ENCODE results near the gene CFAP97.
A peak's percentile ranks its signal among the peaks of the same experiment; 100 is the strongest.
"Not testable (repeated sequence)": the region's sequence is repeated elsewhere in the genome, so short reads cannot be mapped to it uniquely, and the experiment has no call there.

Gene CFAP97

DNA sequence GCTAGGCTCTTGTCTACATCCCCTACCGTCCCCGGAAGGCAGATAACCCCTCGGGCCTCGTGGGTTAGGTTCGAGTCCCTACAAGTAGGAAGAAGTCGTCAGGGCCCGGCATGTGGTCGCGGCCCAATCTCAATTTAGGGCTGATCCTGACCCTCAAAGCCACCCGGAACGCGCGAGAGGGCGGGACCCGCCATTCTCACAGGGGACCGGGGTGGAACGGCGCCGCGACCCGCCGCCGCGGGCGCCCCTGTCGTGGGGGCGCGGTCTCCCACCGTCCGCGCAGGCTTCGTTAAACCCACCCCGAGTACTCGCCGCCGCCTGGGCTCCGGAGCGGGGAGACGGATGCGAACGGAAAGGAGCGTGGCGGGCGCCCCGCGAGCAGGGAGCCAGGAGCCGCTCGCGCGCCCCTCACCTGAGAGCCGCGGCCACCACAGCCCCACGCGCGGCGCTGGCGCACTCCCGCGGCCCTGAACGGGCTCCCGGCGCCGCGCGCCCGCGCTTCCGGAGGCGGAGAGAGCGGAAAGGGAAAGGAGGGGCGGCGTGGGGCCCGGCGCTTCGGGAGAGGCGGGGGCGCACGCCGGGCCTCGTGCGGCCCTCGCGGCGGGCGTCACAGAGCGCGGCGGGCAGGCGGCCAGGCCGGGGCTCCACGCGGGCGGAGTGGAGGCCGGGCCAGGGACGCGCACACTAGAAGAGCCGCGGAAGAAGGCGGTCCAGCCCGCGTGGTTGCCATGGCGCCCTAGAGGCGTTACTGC is at the start of gene CFAP97:
CFAP97 (minus strand) TSS at position 515 of the 752 bp plus-strand sequence. CDS start 12,804 bp downstream, outside the sequence.
- H3K4me1 ChIP-seq (ENCODE audit: control insufficient read depth, insufficient read depth, low read length) = peaks cover 23% of the 10 kb centered on the region

DNA sequence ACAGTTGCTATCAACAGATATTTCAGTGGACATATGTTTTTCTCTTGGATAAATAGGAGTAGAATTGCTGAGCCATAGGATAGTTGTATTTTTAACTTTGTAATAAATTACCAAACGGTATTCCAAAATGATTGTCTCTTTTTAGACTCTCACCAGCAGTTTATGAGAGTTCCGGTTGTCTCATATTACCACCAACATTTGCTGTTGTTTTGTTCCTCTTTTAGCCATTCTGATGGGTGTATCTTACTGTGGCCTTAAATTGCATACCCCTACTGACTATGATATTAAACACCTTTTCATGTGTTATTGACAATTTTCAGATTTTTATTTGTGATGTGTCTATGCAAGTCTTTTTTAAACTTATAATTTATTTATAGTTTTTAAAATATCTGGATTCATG is 45.3 kb upstream of the CFAP97 start:
- H3K9ac ChIP-seq (ENCODE audit: low read length) = no peak overlapping the region

More for the DNA sequence above, at the start of gene CFAP97:
- H3K4me3 ChIP-seq (ENCODE audit: low read depth, low read length) = peak within 1 kb of the TSS; percentile 70
- H3K36me3 ChIP-seq (ENCODE audit: control insufficient read depth, insufficient read depth, low read length) = no peaks in the 10 kb centered on the region; the same call in 1 of the 2 replicates
- H3K9ac ChIP-seq (ENCODE audit: low read length) = peak within 1 kb of the TSS; percentile 68
- peak within 1 kb of the TSS; percentile 73; the same call in 1 of the 2 replicates for H3K27ac ChIP-seq (ENCODE audit: low read depth, low read length)
- no peaks in the 10 kb centered on the region for H3K9me3 ChIP-seq (ENCODE audit: control insufficient read depth, insufficient read depth, low read depth, low read length)
- peaks cover 5% of the 10 kb centered on the region for H3K27me3 ChIP-seq (ENCODE audit: control insufficient read depth, insufficient read depth, low read length)

DNA sequence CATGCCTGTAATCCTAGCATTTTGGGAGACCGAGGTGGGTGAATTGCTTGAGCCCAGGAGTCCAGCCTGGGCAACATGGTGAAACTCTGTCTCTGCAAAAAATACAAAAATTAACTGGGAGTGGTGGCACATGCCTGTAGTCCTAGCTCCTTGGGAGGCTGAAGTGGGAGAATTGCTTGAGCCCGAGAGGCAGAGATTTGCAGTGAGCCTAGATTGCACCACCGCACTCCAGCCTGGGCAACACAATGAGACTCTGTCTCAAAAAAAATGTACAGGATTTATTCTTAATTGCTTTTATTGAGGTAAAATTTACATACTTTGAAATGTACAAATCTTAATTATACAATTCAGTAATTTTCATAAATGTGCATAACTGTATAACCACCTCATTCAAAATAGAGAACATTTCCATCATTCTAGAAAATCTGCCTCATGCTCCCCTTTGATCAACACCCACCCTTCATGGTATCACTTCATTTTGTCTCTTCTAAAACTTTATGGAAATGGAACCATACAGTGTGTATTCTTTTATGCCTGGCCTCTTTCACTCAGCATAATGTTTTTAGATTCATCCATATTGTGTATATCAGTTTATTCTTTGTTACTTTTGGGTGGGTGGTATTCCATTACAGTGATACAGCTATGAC is 44.7 kb upstream of the CFAP97 start:
- Histone ChIP-seq H3K27ac (ENCODE audit: low read depth, low read length) (no peak overlapping the region), H3K9me3 (ENCODE audit: control insufficient read depth, insufficient read depth, low read depth, low read length) (no peaks in the 10 kb centered on the region), H3K36me3 (ENCODE audit: control insufficient read depth, insufficient read depth, low read length) (0 out of 2 replicates have a peak, but pooled peaks cover 3% of the 10 kb centered on the region), H3K4me3 (ENCODE audit: low read depth, low read length) (no peak overlapping the region), H3K27me3 (ENCODE audit: control insufficient read depth, insufficient read depth, low read length) (no peaks in the 10 kb centered on the region), H3K4me1 (ENCODE audit: control insufficient read depth, insufficient read depth, low read length) (no peaks in the 10 kb centered on the region), H3K9ac (ENCODE audit: low read length) (no peak overlapping the region)

More for the DNA sequence above, 45.3 kb upstream of the CFAP97 start:
- Histone ChIP-seq H3K4me1 (ENCODE audit: control insufficient read depth, insufficient read depth, low read length) (peaks cover 2% of the 10 kb centered on the region; the same call in 1 of the 2 replicates), H3K27me3 (ENCODE audit: control insufficient read depth, insufficient read depth, low read length) (no peaks in the 10 kb centered on the region), H3K36me3 (ENCODE audit: control insufficient read depth, insufficient read depth, low read length) (0 out of 2 replicates have a peak, but pooled peaks cover 3% of the 10 kb centered on the region), H3K27ac (ENCODE audit: low read depth, low read length) (no peak overlapping the region), H3K9me3 (ENCODE audit: control insufficient read depth, insufficient read depth, low read depth, low read length) (no peaks in the 10 kb centered on the region), H3K4me3 (ENCODE audit: low read depth, low read length) (no peak overlapping the region)

DNA sequence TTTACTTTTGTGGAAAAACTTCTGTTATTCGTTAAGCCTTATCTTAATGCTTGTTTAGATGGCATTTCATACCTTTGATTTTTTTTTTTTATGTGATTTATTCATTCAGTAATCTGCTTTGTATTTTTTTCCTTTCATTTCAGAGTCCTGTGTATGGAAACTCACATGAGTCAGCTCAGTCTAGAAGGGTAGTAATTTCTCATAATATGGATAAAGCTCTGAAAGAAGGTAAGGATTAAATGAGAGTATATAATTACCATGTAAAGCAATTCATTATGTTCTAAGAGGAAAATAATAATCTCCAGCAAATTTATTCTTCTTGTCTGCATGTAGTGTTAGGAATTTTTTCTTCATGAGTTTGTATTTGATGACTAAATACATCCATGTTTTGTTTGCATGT is 43.4 kb upstream of the CFAP97 start:
- H3K27ac ChIP-seq (ENCODE audit: low read depth, low read length) = peak overlapping the region; percentile 57; the same call in 1 of the 2 replicates
- H3K4me3 ChIP-seq (ENCODE audit: low read depth, low read length) = no peak overlapping the region
- H3K27me3 ChIP-seq (ENCODE audit: control insufficient read depth, insufficient read depth, low read length) = no peaks in the 10 kb centered on the region
- H3K36me3 ChIP-seq (ENCODE audit: control insufficient read depth, insufficient read depth, low read length) = 0 out of 2 replicates have a peak, but pooled peaks cover 3% of the 10 kb centered on the region
- no peaks in the 10 kb centered on the region for H3K9me3 ChIP-seq (ENCODE audit: control insufficient read depth, insufficient read depth, low read depth, low read length)
- no peak overlapping the region for H3K9ac ChIP-seq (ENCODE audit: low read length)
- no peaks in the 10 kb centered on the region for H3K4me1 ChIP-seq (ENCODE audit: control insufficient read depth, insufficient read depth, low read length)

DNA sequence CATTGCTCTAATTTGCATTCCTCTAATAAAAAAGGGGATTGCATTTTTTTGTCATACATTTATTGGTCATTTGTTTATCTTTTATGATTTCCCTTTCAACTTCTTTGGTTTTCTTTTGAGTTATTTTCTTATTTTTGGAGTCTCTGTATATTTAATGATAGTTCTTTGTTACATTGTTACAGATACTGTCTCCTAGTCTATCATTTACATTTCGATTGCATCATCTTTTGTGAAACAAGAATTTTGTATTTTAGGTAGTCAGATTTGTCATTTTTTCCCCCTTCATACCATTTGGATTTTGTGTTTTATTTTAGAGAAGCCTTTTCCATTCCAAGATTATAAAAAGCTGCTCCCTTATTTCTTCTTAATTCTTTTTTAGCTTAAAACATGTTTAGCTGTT is 42.7 kb upstream of the CFAP97 start:
- H3K4me1 ChIP-seq (ENCODE audit: control insufficient read depth, insufficient read depth, low read length) = no peaks in the 10 kb centered on the region
- H3K27ac ChIP-seq (ENCODE audit: low read depth, low read length) = peak overlapping the region; percentile 57; the same call in 1 of the 2 replicates

DNA sequence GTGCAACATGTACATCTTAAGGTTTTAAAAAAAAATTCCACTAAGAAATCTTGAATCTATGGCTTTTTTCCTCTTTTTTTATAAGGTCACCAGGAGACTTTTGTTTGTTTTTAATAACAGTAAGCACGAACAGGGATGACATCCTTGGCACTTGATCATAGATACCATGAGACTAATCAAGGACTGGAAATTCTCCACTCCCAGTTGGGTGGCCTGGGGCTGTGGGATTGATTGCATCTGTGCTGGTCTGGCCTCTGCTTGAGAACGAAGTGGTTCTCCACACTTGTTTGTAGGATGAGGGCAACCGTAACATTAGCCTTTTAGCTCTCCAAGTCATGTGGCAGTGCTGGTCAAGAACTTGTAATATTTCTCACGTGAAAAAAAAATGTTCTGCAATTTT is 41.0 kb upstream of the CFAP97 start:
- H3K36me3 ChIP-seq (ENCODE audit: control insufficient read depth, insufficient read depth, low read length) = 0 out of 2 replicates have a peak, but pooled peaks cover 3% of the 10 kb centered on the region
- no peaks in the 10 kb centered on the region; the same call in 1 of the 2 replicates for H3K9me3 ChIP-seq (ENCODE audit: control insufficient read depth, insufficient read depth, low read depth, low read length)
- no peaks in the 10 kb centered on the region for H3K4me1 ChIP-seq (ENCODE audit: control insufficient read depth, insufficient read depth, low read length)
- H3K9ac ChIP-seq (ENCODE audit: low read length) = no peak overlapping the region
- no peak overlapping the region for H3K27ac ChIP-seq (ENCODE audit: low read depth, low read length)
- no peak overlapping the region for H3K4me3 ChIP-seq (ENCODE audit: low read depth, low read length)
- no peaks in the 10 kb centered on the region for H3K27me3 ChIP-seq (ENCODE audit: control insufficient read depth, insufficient read depth, low read length)

More for the DNA sequence above, 42.7 kb upstream of the CFAP97 start:
- no peak overlapping the region for H3K9ac ChIP-seq (ENCODE audit: low read length)
- H3K27me3 ChIP-seq (ENCODE audit: control insufficient read depth, insufficient read depth, low read length) = no peaks in the 10 kb centered on the region
- H3K9me3 ChIP-seq (ENCODE audit: control insufficient read depth, insufficient read depth, low read depth, low read length) = no peaks in the 10 kb centered on the region; the same call in 1 of the 2 replicates
- 0 out of 2 replicates have a peak, but pooled peaks cover 3% of the 10 kb centered on the region for H3K36me3 ChIP-seq (ENCODE audit: control insufficient read depth, insufficient read depth, low read length)
- no peak overlapping the region for H3K4me3 ChIP-seq (ENCODE audit: low read depth, low read length)

DNA sequence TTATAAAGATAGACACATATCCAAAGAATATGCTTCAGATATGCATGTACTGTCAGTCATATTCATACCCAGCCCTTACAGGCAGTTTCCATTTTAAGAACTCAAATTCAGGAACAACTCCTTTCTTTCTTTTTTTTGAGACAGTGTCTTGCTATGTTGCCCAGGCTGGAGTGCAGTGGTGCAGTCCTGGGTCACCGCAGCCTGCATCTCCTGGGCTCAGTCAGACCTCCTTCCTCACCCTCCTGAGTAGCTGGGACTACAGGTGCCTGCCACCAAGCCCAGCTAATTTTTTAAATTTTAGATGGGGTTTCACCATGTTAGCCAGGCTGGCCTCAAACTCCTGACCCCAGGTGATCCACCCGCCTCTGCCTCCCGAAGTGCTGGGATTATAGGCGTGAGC is 40.1 kb upstream of the CFAP97 start:
- Histone ChIP-seq H3K27me3 (ENCODE audit: control insufficient read depth, insufficient read depth, low read length) (no peaks in the 10 kb centered on the region), H3K27ac (ENCODE audit: low read depth, low read length) (no peak overlapping the region), H3K9me3 (ENCODE audit: control insufficient read depth, insufficient read depth, low read depth, low read length) (peaks cover 2% of the 10 kb centered on the region), H3K4me1 (ENCODE audit: control insufficient read depth, insufficient read depth, low read length) (no peaks in the 10 kb centered on the region), H3K36me3 (ENCODE audit: control insufficient read depth, insufficient read depth, low read length) (peaks cover 3% of the 10 kb centered on the region; the same call in 1 of the 2 replicates), H3K4me3 (ENCODE audit: low read depth, low read length) (no peak overlapping the region), H3K9ac (ENCODE audit: low read length) (no peak overlapping the region)

DNA sequence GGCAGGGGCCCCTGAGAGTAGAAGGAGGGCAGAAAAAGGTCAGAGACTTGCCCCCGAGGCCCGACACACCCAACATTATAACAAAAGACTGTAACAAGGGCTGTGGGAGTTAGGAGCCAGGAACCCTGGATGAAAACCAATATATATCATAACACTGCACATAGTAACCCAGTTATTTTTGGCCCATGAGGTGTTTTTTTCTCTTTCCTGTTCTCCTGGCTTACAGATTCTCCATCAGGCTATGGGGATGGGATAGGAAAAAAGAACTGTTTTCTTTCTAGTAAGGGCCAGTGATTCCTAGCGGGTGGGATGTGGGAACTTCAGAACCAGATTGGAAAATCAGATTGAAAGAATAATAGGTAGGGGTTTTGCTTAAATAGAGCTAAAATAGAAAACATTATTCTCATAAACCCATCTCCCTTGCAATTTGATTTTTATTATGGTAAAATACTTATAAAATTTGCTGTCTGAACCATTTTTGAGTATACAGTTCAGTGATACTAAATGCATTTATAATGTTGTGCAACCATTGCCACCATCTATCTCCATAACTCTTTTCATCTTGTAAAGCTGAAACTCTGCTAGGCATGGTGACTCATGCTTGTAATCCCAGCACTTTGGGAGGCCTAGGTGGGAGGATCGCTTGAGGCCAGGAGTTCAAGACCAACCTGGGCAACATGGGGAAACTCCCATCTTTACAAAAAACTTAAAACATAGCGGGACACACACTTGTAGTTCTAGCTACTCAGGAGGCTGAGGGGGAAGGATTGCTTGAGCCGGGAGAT is 39.1 kb upstream of the CFAP97 start:
- Histone ChIP-seq H3K36me3 (ENCODE audit: control insufficient read depth, insufficient read depth, low read length) (peaks cover 3% of the 10 kb centered on the region; the same call in 1 of the 2 replicates), H3K9me3 (ENCODE audit: control insufficient read depth, insufficient read depth, low read depth, low read length) (peaks cover 11% of the 10 kb centered on the region), H3K4me3 (ENCODE audit: low read depth, low read length) (no peak overlapping the region), H3K9ac (ENCODE audit: low read length) (no peak overlapping the region), H3K4me1 (ENCODE audit: control insufficient read depth, insufficient read depth, low read length) (no peaks in the 10 kb centered on the region), H3K27me3 (ENCODE audit: control insufficient read depth, insufficient read depth, low read length) (no peaks in the 10 kb centered on the region), H3K27ac (ENCODE audit: low read depth, low read length) (no peak overlapping the region)

DNA sequence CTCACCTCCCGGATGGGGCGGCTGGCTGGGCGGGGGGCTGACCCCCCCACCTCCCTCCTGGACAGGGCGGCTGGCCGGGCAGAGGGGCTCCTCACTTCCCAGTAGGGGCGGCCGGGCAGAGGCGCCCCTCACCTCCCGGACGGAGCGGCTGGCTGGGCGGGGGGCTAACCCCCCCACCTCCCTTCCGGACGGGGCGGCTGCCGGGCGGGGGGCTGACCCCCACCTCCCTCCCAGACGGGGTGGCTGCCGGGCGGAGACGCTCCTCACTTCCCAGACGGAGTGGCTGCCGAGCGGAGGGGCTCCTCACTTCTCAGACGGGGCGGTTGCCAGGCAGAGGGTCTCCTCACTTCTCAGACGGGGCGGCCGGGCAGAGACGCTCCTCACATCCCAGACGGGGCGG is 36.7 kb upstream of the CFAP97 start:
- H3K27ac ChIP-seq (ENCODE audit: low read depth, low read length); H3K36me3 ChIP-seq (ENCODE audit: control insufficient read depth, insufficient read depth, low read length); H3K27me3 ChIP-seq (ENCODE audit: control insufficient read depth, insufficient read depth, low read length); H3K4me1 ChIP-seq (ENCODE audit: control insufficient read depth, insufficient read depth, low read length); H3K9ac ChIP-seq (ENCODE audit: low read length); H3K4me3 ChIP-seq (ENCODE audit: low read depth, low read length): not testable (repeated sequence)
- peaks cover 11% of the 10 kb centered on the region for H3K9me3 ChIP-seq (ENCODE audit: control insufficient read depth, insufficient read depth, low read depth, low read length)

DNA sequence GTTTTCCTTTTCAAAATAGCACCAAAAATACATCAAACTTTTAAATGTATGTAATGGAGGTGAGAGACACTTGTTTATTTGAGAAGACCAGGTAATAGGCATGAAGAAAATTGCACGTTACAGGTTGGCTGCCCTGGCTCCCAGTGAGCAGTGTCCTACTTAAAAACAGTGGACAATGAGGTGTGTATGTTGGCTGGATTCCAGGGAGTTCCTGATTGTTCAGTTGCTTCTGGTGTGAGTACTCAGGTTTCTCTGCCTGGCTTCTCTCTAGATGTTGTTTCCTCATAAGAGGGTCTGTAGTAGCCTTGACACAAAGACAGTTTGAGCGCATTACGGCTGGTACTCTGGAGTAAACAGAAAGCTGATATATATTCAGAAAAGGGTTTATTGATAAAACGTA is 35.0 kb upstream of the CFAP97 start:
- H3K4me1 ChIP-seq (ENCODE audit: control insufficient read depth, insufficient read depth, low read length) = peaks cover 4% of the 10 kb centered on the region; the same call in 1 of the 2 replicates
- H3K9ac ChIP-seq (ENCODE audit: low read length) = no peak overlapping the region
- H3K27me3 ChIP-seq (ENCODE audit: control insufficient read depth, insufficient read depth, low read length) = no peaks in the 10 kb centered on the region
- peaks cover 11% of the 10 kb centered on the region for H3K9me3 ChIP-seq (ENCODE audit: control insufficient read depth, insufficient read depth, low read depth, low read length)
- no peak overlapping the region for H3K27ac ChIP-seq (ENCODE audit: low read depth, low read length)
- H3K4me3 ChIP-seq (ENCODE audit: low read depth, low read length) = no peak overlapping the region
- peaks cover 3% of the 10 kb centered on the region; the same call in 1 of the 2 replicates for H3K36me3 ChIP-seq (ENCODE audit: control insufficient read depth, insufficient read depth, low read length)
